Testis (tissue), 2 donors: Measurements from ENCODE around the gene ACACB.

Source experiments
- CTCF ChIP-seq, 3 experiments: fragments of 450-650 bp in 2 of 3; fragments of 200-600 bp in 1 of 3; sonication (generic) in 1 of 3; IDR thresholded peaks; one replicate each; pipeline ENCODE4 v1.5.1; 2016 to 2019; ENCODE audit warnings: antibody characterized with exemption in 3 of 3, mild to moderate bottlenecking in 2 of 3, moderate library complexity in 1 of 3
- POLR2A ChIP-seq: fragments of 450-650 bp; IDR thresholded peaks from one replicate; pipeline ENCODE4 v1.6.1; 2017; ENCODE audit warnings: antibody characterized with exemption, mild to moderate bottlenecking, moderate library complexity

DNA sequence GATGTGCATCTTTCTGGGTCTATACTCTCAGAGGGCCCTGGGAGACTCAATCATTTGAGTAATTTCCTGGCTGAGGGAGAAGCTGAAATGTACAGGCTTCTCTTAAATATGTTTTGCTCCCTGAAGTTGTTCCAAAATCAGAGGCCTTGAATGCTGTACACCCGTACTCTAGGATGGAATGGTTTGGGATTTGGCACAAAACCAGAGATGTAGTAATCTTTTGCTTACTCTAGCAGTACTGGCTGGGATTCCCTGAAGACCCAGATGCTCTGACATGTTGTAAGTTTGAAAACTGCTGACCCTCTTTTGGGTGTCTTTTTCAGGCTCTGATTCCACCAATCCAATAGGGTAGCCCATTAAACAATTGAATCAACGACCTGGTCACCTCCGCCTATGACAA, 10.4 kb downstream of the ACACB start:
- TF ChIP-seq POLR2A, result no peak
- TF ChIP-seq CTCF (IDR thresholded peaks at IDR 0.05), result no peak
